SJCRH30 (cell line): ENCODE data around the gene FAM163A. TPM values are rescaled to one million over a fixed set of nuclear protein-coding genes. Genes with fewer than 3 reads are reported as not detected.

Source experiments
- DNase-seq, 2 experiments: peaks; one replicate each; pipeline ENCODE4 v3.0.0-alpha.2; 2015 to 2020
- H3K27ac ChIP-seq: fragments of 250-450 bp; sonication (Bioruptor Pico); 2 replicates; pipeline ENCODE4 v1.5.1; 2020; ENCODE audit warnings: mild to moderate bottlenecking, moderate library complexity
- H3K27me3 ChIP-seq: fragments of 250-450 bp; sonication (Bioruptor Pico); 2 replicates; pipeline ENCODE4 v1.5.1; 2020; ENCODE audit warnings: mild to moderate bottlenecking, moderate library complexity
- H3K36me3 ChIP-seq: fragments of 250-450 bp; sonication (Bioruptor Pico); 2 replicates; pipeline ENCODE4 v1.5.1; 2020; ENCODE audit warnings: mild to moderate bottlenecking, moderate library complexity
- H3K4me1 ChIP-seq: fragments of 250-450 bp; sonication (Bioruptor Pico); 2 replicates; pipeline ENCODE4 v1.5.1; 2020; ENCODE audit warnings: mild to moderate bottlenecking, moderate library complexity
- H3K4me3 ChIP-seq: fragments of 250-450 bp; sonication (Bioruptor Pico); 2 replicates; pipeline ENCODE4 v1.5.1; 2020; ENCODE audit warnings: mild to moderate bottlenecking, moderate library complexity
- H3K9me3 ChIP-seq: fragments of 250-450 bp; sonication (Bioruptor Pico); replicated peaks from 2 replicates; pipeline ENCODE4 v1.5.1; 2020; ENCODE audit warnings: mild to moderate bottlenecking, moderate library complexity
- total RNA-seq: library from RNA; depleted of rRNA; stranded (reverse); fragments of >200 nt; shearing (Covaris generic); gene quantifications from 2 replicates; pipeline ENCODE4 v1.2.3, GENCODE V29; 2014

Gene FAM163A
- total RNA-seq, 1 experiment from 2014 or later, result not detected

- no peak overlapping the region for H3K27ac ChIP-seq
- no peak for DNase-seq
- no peak overlapping the region for H3K4me3 ChIP-seq
- H3K4me1 ChIP-seq, result no peaks in the 10 kb centered on the region
- H3K36me3 ChIP-seq, result no peaks in the 10 kb centered on the region
- H3K9me3 ChIP-seq, result no peaks in the 10 kb centered on the region
- H3K27me3 ChIP-seq, result no peaks in the 10 kb centered on the region
These were observed 749 bp downstream of the FAM163A start for GRCh38 chr1:179743679-179744400.

DNA sequence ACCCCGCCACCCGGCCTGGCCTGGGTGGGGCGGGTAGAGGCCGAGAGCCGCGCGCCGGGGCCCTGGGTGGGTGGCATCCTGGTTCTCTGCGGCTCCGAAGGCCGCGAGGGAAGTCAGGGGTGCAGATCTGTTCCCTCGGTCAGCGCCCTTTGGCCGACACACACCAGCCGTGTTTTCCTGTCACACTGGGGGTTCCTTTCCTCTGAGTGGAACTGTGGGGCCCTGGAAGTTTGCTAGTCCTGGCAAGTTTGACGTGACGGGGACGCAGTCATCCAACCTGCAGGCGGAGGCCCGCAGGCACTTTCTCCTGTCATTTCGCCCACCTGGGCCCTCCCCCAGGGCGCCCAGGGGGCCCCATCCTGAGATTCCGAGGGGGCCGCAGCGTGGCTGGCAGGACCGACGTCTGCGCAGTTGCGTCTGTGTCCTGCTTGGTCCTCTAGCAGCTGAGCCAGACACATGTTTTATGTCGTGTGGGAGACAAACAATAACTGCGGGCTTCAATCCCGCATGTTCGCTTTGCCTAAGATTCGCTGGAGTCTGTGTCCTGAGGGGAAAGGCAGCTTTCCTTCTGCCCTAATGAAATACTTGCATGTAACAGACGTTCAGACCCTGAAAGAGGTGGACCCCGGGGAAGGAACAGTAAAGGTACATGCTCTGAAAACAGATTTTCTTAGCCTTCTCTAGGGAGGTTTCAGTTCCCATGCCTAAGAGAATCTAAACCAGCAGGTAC lies 1.5 kb downstream of the FAM163A start:
- Histone ChIP-seq H3K27ac (no peak overlapping the region), H3K36me3 (no peaks in the 10 kb centered on the region), H3K27me3 (no peaks in the 10 kb centered on the region), H3K9me3 (no peaks in the 10 kb centered on the region), H3K4me3 (no peak overlapping the region), H3K4me1 (no peaks in the 10 kb centered on the region)
- DNase-seq, result no peak

DNA sequence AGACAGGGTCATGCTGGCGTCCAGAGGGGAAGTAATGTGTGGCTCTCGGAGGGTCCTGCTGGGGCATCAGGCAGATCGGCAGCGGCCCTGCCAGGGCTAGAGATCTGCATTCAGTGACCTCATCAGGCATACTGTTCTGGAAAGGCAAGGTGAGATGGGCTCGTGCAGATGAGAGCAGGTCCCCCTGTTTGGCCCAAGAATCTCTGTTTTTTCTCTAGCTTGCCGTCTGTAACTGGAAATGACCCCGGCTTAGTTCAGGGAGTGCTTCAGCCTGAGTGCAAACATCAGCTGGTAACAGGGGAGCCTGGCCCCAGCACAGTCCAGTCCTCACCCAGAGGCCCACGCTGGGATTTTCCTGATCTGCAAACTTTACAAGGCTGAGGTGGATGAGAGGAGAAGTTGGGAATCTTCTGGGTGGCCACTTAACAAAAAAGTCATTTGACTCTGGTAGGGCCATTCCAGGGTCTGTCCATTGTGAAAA lies 2.1 kb downstream of the FAM163A start:
- Histone ChIP-seq H3K4me3 (no peak overlapping the region), H3K4me1 (no peaks in the 10 kb centered on the region), H3K36me3 (no peaks in the 10 kb centered on the region), H3K27ac (no peak overlapping the region), H3K27me3 (no peaks in the 10 kb centered on the region), H3K9me3 (no peaks in the 10 kb centered on the region)
- no peak for DNase-seq

DNA sequence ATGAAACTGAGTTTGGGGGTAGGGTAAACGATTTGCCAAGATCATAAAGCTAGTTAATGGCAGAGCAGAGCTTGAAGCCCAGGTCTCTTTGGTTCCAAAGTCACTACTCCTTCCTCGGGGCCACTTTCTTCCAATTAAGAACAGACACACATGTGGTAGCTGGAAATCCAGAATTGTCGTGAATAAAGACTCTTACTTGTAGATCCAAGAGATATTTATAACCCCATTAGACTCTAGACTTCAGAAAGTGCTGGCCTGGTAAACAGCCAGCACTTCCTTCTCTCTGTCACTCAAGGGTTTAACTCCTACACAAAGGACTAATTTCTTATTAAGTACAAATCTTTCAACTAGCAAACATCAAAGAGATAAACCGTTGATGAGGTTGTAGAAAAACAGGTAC lies 2.7 kb downstream of the FAM163A start:
- Histone ChIP-seq H3K4me3 (no peak overlapping the region), H3K9me3 (no peaks in the 10 kb centered on the region), H3K27me3 (no peaks in the 10 kb centered on the region), H3K4me1 (no peaks in the 10 kb centered on the region), H3K36me3 (no peaks in the 10 kb centered on the region), H3K27ac (no peak overlapping the region)
- DNase-seq, result no peak

DNA sequence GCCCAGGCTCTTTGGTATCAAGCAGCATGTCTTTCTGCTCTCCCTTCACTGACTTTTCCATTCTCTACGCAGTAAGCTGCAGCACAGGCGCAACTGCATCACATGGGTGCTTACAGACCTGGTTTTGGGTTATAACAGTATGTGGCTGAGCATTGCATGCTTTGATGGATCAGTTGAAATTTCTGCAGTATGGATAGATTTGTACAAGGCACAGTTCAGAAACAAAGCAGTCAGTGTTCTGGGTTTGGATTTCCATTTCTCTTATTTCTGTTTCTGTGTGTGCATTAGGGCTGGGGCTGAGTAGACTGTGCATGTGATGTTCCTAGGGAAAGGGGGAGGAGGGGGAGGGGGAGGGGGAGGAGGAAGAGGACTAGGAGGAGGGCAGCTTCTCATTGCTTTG lies 4.5 kb downstream of the FAM163A start:
- no peak for DNase-seq
- Histone ChIP-seq H3K9me3 (no peaks in the 10 kb centered on the region), H3K27me3 (no peaks in the 10 kb centered on the region), H3K27ac (no peak overlapping the region), H3K36me3 (no peaks in the 10 kb centered on the region), H3K4me1 (no peaks in the 10 kb centered on the region), H3K4me3 (no peak overlapping the region)

DNA sequence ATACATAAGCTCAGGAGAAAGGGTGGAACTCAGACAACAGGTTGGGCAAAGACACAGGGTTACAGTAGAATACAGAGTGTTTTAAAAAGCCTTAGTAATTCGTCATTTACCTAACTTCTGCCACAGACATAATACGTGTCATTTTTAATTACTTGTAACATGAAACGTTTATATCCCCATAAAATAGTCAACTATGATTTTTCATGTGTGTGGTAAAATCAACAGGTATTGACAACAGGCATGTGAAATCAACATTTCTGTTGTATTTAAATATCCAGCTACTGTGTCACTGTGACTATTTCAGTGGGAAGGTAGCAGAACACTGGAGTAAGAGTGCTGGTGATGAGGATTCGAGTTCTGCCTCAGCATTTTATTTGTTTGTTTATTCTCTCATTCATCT lies 5.7 kb downstream of the FAM163A start:
- Histone ChIP-seq H3K4me1 (peaks cover 2% of the 10 kb centered on the region; the same call in 1 of the 2 replicates), H3K4me3 (no peak overlapping the region), H3K9me3 (no peaks in the 10 kb centered on the region), H3K36me3 (no peaks in the 10 kb centered on the region), H3K27me3 (no peaks in the 10 kb centered on the region), H3K27ac (no peak overlapping the region)
- DNase-seq, result no peak

DNA sequence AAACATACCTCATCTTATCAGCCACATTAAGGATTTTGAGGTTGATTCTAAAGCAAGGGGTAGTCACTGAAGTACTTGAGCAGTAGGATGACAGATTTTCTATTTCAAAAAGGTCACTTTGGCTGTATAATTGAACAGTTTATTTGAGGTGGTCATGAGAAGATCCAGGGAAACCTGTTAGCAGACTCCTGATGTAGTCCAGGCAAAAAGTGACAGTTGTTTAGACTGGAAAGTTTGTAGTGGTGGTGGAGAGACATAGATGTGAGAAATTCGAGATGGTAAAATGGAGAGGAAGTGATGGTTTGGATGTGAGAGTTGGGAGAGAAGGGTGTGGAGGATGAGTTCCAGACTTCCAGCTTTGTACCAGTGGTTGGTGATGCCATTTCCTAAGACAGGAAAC lies 7.5 kb downstream of the FAM163A start:
- DNase-seq, result no peak
- Histone ChIP-seq H3K4me3 (no peak overlapping the region), H3K4me1 (peaks cover 6% of the 10 kb centered on the region; the same call in 1 of the 2 replicates), H3K9me3 (no peaks in the 10 kb centered on the region), H3K27ac (no peak overlapping the region), H3K36me3 (no peaks in the 10 kb centered on the region), H3K27me3 (no peaks in the 10 kb centered on the region)

DNA sequence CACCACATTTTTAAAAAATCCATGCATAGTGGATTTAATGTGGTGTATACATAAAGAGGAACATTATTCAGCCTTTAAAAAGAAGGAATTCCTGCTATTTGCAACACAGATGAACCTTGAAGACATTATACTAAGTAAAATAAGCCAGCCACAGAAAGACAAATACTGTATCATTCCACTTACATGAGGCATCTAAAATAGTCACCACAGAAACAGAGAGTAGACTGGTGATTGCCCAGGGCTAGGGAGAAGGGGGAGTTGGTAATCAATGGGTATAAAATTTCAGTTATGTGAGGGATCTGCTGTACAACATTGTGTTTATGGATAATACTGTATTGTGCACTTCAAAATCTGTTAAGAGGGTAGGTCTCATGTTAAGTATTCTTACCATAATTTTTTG lies 10.0 kb downstream of the FAM163A start:
- H3K36me3 ChIP-seq, result no peaks in the 10 kb centered on the region
- H3K9me3 ChIP-seq, result no peaks in the 10 kb centered on the region
- H3K4me3 ChIP-seq, result no peak overlapping the region
- DNase-seq, result no peak
- peaks cover 6% of the 10 kb centered on the region; the same call in 1 of the 2 replicates for H3K4me1 ChIP-seq
- no peaks in the 10 kb centered on the region for H3K27me3 ChIP-seq
- H3K27ac ChIP-seq, result no peak overlapping the region

GRCh38 chr1:179754041-179754624 lies 11.0 kb downstream of the FAM163A start:
- H3K27ac ChIP-seq, result no peak overlapping the region
- no peaks in the 10 kb centered on the region for H3K27me3 ChIP-seq
- no peak overlapping the region for H3K4me3 ChIP-seq
- H3K9me3 ChIP-seq, result no peaks in the 10 kb centered on the region
- peaks cover 6% of the 10 kb centered on the region; the same call in 1 of the 2 replicates for H3K4me1 ChIP-seq
- DNase-seq, result peak in 1 of 2 experiments; percentile 42
- no peaks in the 10 kb centered on the region for H3K36me3 ChIP-seq

GRCh38 chr1:179757933-179758332 lies 14.8 kb downstream of the FAM163A start:
- Histone ChIP-seq H3K36me3 (no peaks in the 10 kb centered on the region), H3K27ac (no peak overlapping the region), H3K27me3 (no peaks in the 10 kb centered on the region), H3K4me3 (no peak overlapping the region), H3K4me1 (peaks cover 21% of the 10 kb centered on the region), H3K9me3 (no peaks in the 10 kb centered on the region)
- no peak for DNase-seq

DNA sequence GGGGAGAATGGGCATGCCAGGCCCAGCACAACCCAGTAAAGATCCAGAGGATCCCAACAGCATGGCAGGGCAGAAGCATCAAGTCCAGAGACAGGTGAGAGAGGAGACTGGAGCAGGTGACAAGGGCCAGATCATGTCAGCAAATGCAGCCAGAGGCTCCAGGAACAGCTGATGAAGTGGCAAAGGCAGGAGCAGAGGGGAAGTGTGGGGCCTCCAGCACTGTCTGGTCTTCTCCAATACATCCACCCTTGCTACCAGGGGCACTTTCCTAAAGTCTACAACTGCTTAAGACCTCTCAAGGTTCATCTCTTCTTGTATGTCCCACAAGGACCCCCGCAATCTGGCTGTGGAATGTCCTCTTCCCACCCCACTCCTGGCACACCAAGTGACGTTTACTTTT lies 17.4 kb downstream of the FAM163A start:
- peaks cover 15% of the 10 kb centered on the region for H3K4me1 ChIP-seq
- no peaks in the 10 kb centered on the region for H3K36me3 ChIP-seq
- no peak overlapping the region for H3K4me3 ChIP-seq
- H3K9me3 ChIP-seq, result no peaks in the 10 kb centered on the region
- H3K27ac ChIP-seq, result peak overlapping the region; percentile 84
- peak in 1 of 2 experiments; percentile 36 for DNase-seq
- no peaks in the 10 kb centered on the region for H3K27me3 ChIP-seq

- peak overlapping the region; percentile 84 for H3K27ac ChIP-seq
These were observed 18.2 kb downstream of the FAM163A start for GRCh38 chr1:179761296-179761695.

DNA sequence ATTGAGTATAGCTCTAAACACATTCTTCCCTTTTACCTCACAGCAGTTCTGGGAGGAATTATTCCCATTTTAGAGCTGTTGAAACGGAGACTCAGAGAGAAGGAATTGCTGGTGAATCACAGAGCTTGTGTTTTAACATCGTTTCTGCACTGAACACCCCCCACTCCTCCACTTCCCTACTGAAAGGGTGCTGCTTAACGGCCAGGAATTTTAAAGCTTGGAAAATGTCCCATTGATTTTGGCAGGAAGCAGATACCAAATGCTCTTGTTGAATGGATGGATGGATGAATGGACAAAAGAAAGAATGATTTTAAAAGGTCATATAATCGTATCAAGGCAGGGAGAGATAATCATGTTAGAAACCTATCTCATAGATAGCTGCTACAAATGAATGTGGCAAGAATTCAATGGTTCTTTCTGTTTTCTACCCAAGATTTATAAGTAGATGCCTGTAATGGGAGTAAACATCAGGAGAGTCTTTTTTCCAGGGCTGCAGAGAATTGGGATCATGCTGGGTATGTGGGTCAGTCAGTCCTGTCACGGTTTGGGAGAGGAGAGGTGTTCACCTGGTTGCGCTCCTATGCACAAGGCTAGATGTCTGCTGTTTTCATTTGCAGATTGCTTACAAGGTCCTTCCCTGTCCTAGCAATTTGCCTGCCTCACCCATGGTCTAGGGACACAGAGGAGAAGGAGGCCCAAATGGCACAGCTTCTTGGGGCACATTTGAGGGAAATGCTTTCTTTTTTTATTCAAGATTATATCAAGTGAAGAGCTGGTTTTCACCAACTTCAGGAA lies 19.0 kb downstream of the FAM163A start:
- H3K36me3 ChIP-seq, result no peaks in the 10 kb centered on the region
- H3K27ac ChIP-seq, result peak overlapping the region; percentile 84
- no peak for DNase-seq
- peaks cover 15% of the 10 kb centered on the region for H3K4me1 ChIP-seq
- no peaks in the 10 kb centered on the region for H3K9me3 ChIP-seq
- H3K27me3 ChIP-seq, result no peaks in the 10 kb centered on the region
- H3K4me3 ChIP-seq, result peak overlapping the region; percentile 29; the same call in 1 of the 2 replicates

More at GRCh38 chr1:179761296-179761695, 18.2 kb downstream of the FAM163A start:
- Histone ChIP-seq H3K36me3 (no peaks in the 10 kb centered on the region), H3K4me1 (peaks cover 15% of the 10 kb centered on the region), H3K9me3 (no peaks in the 10 kb centered on the region), H3K4me3 (peak overlapping the region; percentile 29), H3K27me3 (no peaks in the 10 kb centered on the region)
- peak; percentile 64 to 80 for DNase-seq

GRCh38 chr1:179767177-179767581 lies 24.1 kb downstream of the FAM163A start:
- Histone ChIP-seq H3K4me1 (no peaks in the 10 kb centered on the region; the same call in 1 of the 2 replicates), H3K4me3 (no peak overlapping the region), H3K27ac (no peak overlapping the region), H3K36me3 (no peaks in the 10 kb centered on the region), H3K9me3 (0 out of 2 replicates have a peak, but pooled peaks cover 4% of the 10 kb centered on the region), H3K27me3 (no peaks in the 10 kb centered on the region)
- no peak for DNase-seq
